HG02884 (cell line): ENCODE measurements around the gene CAMK2N2.
"Not testable (repeated sequence)": the region's sequence is repeated elsewhere in the genome, so short reads cannot be mapped to it uniquely, and the experiment has no call there.

Source experiments
- ATAC-seq: cut with Tn5 transposase; IDR thresholded peaks from one replicate; pipeline ENCODE4 v1.9.1; 2021; ENCODE audit warnings: mild to moderate bottlenecking, moderate library complexity; ENCODE audit not compliant: unreplicated experiment

Gene CAMK2N2

DNA sequence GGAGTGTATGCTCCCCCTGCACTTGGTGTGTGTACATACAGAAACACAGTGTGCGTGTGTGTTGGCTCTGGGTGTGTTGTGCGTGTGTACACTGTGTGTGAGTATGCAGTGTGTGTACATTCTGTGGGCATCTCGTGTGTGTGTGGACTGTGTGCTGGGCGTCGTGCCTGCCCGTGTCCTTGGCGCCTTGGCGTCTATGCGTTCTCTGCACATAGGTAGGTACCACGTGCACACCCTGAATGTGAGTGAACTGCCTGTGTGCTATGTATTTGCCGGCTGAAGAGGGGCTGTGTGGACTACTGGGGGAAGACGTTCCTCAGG is 14.0 kb upstream of the CAMK2N2 start:
- ATAC-seq: no peak

DNA sequence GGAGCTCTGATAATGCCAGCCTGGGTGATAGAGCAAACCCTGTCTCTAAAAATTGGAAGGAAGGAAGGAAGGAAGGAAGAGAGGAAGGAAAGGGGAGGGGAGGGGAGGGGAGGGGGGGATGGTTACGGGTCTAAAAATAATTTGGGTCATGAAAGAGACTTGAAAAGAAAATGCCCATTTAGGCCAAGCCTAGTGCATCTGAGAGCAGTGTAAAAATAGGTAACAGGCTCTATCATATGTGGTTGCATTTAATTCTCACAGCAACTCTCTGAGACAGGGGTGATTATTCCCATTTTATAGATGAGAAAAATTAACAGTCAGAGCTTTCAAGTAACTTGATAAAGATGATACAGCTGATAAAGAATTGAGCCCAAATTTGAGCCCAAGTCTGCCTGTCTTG is 10.9 kb upstream of the CAMK2N2 start:
- no peak for ATAC-seq

DNA sequence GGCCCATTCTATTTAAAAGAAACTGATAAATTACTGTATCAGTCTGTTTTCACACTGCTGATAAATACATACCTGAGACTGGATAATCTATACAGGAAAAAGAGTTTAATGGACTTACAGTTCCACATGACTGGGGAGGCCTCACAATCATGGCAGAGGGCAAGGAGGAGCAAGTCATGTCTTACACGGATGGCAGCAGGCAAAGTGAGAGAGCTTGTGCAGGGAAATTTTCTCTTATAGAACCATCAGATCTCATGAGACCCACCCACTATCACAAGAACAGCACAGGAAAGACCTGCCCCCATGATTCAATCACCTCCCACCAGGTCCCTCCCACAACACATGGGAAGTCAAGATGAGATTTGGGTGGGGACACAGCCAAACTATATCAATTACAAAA is 5.9 kb upstream of the CAMK2N2 start:
- ATAC-seq: not testable (repeated sequence)

DNA sequence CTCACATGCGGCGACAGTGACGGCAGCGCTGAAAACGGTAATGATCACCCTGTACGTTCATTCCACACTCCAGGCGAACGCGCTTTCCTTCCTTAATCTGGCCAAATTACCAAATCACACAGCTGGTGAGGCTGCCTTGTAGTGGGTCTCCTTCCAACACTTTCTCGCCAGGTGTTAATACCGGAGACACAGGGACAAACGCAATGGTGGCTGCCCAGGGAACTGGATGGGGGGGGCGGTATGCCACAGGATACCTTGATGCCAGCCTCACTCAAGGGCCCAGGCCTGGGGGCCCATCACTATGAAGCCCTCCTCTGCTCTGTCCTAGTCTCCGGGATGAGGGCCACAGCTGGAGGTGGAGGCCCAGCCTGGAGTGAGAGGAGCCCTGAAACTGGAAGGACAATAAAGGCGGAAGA is 1.4 kb upstream of the CAMK2N2 start:
- no peak for ATAC-seq

DNA sequence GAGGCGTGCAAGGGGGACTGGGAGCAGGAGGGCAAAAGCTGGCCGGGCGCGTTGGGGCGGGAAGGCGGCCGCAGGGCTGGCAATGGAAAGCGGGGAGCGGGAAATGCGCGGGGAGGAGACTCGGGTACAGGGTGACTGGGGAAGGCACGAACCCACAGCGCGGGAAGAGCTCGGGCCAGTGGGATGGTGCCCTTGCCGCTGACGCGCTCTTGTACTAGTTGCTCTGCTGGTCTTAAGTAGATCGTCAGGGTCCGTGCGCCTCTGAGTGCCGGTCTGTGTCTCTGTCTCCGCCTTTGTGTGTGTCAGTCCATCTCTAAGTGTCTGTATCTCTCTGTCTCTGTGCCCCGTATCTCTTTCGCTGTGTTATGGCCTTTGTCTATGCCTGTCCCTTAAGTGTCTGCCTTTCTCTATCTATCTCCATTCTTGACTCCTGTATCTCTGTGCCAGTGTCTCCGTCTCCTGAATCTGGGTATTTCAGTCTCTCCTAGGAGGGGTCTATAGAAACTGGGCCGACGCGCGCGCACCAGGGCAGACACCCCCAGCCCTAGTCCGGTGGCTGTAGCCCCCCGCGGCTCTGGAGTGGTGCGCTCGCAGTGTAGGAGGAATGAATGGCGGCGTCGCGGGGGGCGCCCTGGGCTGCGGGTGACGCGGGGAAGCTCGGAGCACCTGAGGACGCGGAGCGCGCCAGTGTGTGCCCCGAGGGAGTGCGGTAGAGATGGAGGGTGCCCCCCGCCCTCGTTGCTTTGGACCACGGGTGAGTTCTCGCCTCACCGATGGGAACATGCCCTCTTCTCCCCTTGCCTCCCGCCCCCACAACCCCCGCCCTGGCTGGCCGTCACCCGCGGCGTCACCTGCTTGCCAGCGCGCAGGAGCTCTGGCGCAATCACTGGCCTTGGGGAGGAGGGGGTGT is 756 bp upstream of the CAMK2N2 start:
- no peak for ATAC-seq

DNA sequence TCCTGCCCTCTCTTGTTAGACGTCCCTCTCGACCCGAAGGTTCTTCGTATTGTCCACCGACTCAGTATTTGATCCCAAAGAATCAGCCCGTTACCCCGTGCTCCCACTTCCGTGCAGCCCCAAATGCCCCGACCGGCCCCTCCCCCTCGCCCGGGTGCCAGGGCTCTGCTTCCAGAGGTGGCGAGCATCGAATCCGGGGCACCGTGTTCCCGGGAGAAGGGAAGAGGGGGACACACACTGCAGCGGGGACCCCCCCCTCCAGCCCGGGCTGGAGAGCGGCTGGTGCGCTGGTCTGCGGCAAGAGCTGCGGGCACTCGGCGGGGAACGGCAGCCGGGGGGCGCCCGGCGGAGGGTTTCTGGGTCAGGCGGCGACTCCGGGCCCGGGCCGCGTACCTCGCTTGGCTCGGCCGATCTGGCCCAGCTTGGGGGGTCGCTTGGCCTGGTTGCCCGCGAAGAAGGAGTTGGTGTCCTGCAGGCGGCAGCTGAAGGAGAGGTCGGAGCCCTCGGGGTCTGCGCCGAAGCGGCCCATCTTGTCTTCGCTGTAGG is 556 bp downstream of the CAMK2N2 start:
- ATAC-seq: no peak

DNA sequence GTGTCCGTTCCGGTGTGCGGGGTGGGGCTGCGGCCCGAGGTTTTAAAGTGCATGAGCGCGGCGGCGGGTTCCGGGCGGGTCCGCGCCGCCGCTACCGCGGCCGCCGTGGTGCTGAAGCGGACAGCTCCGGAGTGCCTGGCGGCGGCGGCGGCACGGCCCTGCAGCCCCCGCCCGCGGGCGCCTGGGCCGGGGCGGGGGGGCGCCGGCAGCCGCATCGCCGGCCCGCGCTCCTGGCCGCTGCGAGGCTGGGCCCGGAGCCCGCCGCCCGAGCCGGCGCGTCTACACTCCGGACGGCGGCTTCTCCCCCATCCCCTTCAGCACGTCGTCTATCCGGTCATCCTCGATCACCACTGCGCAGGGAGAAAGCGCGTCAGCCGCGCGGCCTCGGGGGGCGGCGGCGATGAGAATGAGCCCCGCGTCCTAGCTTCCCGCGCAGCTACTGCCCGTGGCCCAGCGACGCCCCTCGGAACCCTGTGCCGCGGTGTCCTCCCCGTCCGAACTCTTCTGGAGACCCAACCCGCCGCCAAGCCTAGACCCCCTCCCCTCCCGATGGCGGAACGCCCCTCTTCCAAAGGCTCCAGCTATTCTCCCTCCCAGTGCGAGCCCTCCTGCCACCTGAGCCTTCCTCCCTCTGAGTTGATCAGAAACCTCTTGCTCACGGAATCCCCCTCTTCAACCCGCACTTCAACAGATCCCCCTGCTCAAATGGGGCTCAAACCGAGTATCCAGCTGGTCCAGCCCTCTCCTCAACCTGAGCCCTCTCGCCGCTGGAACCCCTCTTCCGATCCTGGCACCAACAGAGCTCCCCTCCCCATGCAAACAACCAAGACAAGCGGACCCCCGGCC is 1.3 kb downstream of the CAMK2N2 start:
- ATAC-seq: no peak

DNA sequence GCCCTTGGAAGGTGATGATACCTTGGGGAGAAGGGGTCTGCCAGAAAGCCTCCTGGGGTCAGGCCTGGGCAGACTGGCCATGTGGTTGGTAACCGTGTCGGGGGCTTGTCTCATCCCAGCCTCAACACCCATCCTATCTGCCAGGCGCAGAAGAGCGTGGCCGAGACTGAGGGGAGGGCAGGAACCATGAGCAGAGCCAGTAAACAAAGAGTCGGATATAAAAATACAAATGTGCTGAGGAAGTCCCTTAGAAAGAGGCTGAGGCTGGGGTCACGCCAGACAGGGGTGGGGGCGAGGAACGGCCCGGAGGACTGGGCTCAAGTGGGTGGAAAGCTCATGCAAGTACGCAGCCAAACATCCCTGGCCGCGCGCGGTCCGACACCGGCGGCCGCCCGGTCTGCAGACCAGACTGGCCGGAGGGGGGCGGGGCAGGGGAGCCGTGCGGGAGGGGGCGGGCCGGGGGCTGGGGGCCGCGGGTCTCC is 1.9 kb downstream of the CAMK2N2 start:
- no peak for ATAC-seq

DNA sequence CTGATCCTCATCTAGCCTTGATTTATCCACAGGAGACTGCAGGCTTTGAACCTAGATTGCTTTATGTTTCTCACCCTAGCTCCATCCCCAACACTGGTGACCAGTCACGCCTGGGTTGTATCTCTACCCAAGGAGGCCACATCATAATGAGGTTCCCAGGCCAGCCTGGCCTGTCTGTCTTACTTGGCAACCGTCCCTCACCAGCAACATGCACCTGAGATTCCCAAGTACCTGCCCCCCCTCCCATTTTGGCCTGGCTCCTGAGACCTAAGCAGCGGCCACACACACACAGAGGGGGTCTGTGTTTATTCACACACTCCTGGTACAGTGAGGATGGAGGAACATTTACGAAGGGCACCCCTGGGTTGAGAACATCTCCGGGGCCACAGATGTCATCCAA is 2.4 kb downstream of the CAMK2N2 start:
- ATAC-seq: no peak

DNA sequence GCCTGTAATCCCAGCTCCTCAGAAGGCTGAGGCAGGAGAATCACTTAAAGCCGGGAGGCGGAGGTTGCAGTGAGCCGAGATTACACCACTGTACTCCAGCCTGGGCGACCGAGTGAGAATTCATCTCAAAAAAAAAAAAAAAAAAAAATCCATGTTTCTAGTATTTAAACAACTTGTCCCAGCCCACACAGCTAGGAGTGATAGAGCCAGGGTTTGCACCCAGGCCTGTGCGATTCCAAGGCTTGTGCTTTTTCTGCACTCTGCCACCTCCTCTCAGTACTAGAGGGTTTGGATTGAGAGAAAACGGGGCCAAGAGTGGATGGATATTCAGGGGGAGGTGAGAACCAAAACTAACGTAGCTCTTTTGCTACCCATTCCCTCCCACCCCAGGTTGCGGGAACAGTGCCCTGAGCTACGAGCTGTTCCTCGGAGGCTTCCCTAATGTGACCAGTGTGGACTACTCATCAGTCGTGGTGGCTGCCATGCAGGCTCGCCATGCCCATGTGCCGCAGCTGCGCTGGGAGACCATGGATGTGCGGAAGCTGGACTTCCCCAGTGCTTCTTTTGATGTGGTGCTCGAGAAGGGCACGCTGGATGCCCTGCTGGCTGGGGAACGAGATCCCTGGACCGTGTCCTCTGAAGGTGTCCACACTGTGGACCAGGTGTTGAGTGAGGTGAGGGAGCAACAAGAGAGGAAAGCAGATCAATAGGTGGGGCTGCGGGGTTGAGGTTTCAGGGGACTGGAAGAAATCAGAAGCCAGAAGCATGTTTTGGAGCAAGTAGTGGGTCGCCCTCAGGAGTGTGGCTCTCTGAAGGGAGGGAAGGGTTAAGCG is 4.1 kb downstream of the CAMK2N2 start:
- no peak for ATAC-seq

DNA sequence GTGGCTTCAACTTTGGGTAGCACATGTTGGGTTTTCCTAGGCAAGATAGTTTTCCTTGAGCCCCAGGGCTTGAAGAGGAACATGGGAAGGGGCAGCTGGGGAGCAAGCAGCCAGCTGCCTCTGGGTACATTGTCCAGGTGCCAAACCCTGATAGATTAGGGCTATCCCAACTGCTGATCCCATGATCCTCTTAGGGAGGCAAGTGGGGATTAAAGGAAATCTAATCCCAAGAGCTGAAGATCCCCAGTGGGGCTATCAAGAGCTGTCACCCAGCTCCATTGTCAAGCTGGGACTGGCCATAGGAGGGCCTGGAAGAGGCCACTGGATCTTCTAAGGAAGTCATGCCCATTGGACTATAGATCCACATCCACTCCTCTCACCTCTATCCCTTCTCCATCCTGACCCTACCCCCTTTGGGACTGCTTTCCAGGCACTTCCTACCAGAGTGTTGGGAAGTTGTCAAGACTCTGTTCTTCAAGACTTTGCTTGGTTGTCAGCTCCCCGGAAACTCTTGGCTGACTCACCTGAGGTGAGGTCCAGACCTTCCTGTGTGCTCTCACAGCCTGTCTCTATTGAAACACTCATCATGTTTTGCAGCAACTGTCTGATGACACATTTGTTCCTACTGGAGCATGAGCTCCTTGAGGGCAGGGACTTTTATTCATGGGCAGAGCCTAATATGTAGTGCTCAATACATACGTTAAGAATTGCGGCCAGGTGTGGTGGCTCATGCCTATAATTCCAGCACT is 5.9 kb downstream of the CAMK2N2 start:
- ATAC-seq: no peak

DNA sequence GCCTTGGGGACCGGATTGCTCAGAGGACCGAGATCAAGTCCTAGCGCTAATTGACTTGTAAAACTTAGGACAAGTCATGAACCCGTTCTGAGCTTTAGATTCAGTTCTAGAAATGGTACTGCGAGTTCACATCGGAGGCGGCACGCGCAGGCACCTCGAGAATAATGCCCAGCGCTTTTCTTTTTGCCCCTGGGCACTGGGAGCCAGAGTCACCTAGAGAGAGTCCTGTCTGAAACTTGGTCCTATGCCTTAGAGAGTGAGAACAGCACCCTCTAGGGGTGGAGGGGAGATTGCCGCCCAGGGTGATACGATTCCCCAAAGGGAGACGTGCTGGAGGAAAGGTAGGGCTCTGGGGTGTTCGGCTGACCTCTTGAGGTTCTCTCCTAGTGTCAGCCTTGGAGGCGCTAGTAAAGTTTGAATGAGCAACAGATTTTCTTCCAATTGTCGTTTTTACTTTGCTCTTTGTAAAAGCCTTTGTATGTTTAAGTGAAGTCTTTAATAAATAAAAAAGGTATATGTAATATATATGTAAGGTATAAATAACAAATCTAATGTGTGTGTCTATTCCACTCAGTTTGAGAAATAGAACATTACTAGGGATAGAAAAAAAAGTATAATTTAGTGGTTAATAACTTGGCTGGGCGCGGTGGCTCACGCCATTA is 11.1 kb downstream of the CAMK2N2 start:
- ATAC-seq: peak; percentile 72

DNA sequence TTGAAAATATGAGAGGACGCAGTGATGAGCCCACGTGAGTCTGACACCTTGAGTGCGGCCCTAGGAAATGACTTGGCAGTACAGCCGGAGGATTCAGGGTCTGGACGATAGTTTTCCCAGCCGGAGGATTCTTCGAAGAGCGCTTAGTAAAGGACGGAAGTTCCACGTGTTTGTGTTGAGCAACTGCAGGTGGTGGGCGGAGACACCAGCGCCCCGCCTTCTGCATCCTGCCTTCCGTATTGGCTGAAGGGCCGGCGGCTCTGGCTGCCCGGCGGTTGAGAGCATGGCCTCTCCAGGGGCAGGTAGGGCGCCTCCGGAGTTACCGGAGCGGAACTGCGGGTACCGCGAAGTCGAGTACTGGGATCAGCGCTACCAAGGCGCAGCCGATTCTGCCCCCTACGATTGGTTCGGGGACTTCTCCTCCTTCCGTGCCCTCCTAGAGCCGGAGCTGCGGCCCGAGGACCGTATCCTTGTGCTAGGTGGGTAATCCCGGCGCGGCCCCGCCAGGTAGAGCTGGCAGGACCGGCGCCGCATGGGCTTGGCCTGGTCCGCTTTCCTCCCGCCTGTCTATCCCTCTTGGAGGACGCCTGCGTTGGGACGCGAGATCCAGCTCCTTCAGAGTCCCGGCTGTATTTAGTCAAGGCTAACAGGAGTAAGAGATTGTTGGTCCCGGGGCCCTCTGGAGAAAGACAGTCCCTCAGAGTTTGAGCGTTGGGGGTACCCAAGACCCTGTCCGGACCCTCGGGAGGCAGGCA is 11.8 kb downstream of the CAMK2N2 start, which contains the start of gene EEF1AKMT4:
TSS of gene EEF1AKMT4 (plus strand) at position 261 of the 755 bp plus-strand sequence. CDS start at position 284, 23 bp downstream.
- ATAC-seq: peak; percentile 84

DNA sequence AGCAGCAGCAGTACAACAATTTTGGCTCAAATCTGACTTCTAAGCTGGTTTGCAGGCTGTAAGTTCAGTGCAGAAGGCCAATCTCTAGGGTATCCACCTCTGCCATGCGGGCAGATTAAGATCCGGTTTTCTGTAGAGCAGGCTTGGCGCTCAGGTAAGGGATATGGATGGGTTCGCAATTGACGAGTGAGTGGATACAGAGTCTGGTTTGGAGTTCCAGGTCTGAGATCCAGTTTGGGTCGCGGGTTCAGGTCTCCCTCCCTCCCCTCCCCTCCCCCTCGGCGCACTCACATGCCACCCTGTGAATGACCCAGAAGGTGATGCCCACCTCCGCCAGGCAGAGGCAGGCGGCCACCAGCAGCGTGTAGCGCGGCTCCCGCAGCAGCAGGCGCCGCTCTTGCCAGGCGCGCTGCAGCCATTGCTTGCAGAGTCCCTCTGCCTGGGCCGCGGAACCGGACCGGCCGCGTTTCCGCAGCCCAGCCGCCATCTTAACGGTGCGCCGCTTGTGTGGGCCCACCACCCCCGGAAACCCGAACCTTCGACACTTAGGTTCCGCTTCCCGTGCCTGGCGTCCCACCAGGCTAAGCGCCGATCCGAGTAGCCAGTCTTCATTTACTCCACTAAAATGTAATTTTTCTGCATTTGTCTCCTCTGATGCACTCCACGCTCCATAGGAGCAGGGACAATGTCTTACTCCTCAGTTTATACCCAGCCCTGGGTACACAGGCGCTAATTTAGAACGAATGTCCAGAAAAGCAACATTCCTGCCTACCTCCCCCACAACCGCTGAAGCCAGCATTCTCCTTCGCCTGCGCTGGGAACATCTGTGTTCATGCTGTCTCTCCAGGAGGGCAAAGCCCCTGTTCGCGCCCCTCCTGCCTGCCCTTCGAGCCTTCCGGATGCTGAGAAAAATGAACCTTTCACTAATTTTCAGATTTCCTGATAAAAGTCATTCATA is 12.6 kb downstream of the CAMK2N2 start, which contains the start of gene ALG3:
TSS of gene ALG3 (minus strand) at position 509 of the 958 bp plus-strand sequence. CDS start at position 487, 22 bp downstream.
- peak; percentile 5 for ATAC-seq

DNA sequence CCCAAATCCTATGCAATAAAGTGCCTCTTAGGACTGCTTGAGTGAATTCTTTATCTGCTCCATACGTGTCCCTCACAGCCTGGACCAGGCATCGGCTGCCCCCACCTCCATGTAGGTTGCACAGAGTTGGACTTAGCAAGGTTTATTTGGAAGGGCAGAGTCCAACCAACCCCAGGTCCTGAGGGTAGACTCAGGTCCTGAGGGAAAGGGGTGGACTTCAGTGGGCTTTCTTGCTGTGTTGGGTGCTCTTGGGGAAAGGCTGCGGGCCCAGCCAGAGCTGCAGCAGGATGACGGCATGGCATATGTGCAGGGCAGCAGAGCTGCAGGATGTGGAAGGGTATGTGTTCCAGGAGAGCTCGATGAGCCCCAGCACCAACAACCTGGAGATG is 19.1 kb downstream of the CAMK2N2 start:
- ATAC-seq: no peak

DNA sequence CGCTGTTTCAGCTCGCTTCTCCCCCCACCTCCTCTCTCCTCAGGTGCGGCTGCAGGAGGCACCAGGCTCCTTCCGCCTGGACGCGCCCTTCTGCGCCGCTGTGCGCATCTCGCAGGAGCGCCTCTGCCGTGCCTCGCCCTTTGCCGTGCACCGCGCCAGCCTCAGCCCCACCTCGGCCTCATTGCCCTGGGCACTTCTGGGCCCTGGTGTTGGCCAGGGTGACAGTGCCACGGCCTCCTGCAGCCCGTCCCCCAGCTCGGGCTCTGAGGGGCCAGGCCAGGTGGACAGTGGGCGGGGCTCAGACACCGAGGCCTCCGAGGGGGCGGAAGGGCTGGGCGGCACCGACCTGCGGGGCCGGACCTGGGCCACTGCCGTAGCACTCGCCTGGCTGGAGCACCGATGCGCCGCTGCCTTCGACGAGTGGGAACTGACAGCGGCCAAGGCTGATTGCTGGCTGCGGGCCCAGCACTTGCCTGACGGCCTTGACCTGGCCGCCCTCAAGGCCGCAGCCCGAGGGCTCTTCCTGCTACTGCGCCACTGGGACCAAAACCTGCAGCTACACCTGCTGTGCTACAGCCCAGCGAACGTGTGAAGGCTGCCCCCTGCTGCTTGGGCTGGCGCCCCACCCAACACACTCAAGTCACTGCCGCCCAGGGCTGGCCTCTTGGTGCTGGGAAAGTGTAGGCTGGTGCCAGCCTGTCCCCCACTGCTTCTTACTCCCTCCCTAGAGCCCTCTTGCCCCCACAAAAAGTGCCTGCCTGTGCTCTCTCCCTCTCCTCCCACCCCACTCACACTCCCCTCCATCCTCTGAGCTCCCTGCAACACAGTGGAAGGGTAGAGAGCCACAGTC is 19.7 kb downstream of the CAMK2N2 start:
- ATAC-seq: no peak

DNA sequence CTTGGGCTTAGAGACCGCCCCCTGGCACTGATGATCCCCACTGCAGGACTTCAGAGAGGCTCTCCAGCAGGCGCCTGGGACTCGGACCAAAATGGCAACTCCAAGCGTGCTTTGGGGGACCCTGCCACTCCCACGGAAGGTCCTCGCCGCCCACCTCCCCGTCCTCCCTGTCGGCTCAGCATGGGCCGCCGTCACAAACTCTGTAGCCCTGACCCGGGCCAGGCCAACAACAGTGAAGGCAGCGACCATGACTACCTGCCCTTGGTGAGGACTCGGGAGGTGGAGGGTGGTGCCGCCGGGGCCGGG is 20.3 kb downstream of the CAMK2N2 start:
- no peak for ATAC-seq
